ENCODE measurements around the gene OR4K2. TPM values are rescaled to one million over a fixed set of nuclear protein-coding genes. Genes with fewer than 3 reads are reported as not detected.

OR4K2 gene
- total RNA-seq, 1 donor from 2014 or later, result not detected

GRCh38 chr14:19911114-19911513 is 36.2 kb downstream of the OR4K2 start:
- Mint-ChIP-seq H3K9me3 (peaks cover 72% of the 10 kb centered on the region), H3K36me3 (peaks cover 2% of the 10 kb centered on the region), H3K4me3 (no peak overlapping the region), H3K4me1 (no peaks in the 10 kb centered on the region), H3K27me3 (ENCODE audit: low read depth) (no peaks in the 10 kb centered on the region), H3K27ac (no peak overlapping the region)
- no peak for TF ChIP-seq CTCF (IDR thresholded peaks at IDR 0.05; ENCODE audit: unreplicated experiment)
- DNase-seq (ENCODE audit: low spot score in 2 of 2, unreplicated experiment in 2 of 2), result no peak

- peaks cover 14% of the 10 kb centered on the region for H3K9me3 Mint-ChIP-seq
- no peaks in the 10 kb centered on the region for H3K36me3 Mint-ChIP-seq
- no peak for DNase-seq (ENCODE audit: low spot score in 2 of 2, unreplicated experiment in 2 of 2)
- TF ChIP-seq CTCF (IDR thresholded peaks at IDR 0.05; ENCODE audit: unreplicated experiment), result no peak
- no peaks in the 10 kb centered on the region for H3K4me1 Mint-ChIP-seq
- H3K27me3 Mint-ChIP-seq (ENCODE audit: low read depth), result no peaks in the 10 kb centered on the region
- H3K27ac Mint-ChIP-seq, result no peak overlapping the region
- no peak overlapping the region for H3K4me3 Mint-ChIP-seq
These were observed 42.3 kb downstream of the OR4K2 start for GRCh38 chr14:19917243-19917642.

GRCh38 chr14:19917955-19918518 is 43.1 kb downstream of the OR4K2 start:
- TF ChIP-seq CTCF (IDR thresholded peaks at IDR 0.05; ENCODE audit: unreplicated experiment), result no peak
- peaks cover 7% of the 10 kb centered on the region for H3K9me3 Mint-ChIP-seq

GRCh38 chr14:19918553-19919264 is 43.8 kb downstream of the OR4K2 start:
- H3K27me3 Mint-ChIP-seq (ENCODE audit: low read depth), result no peaks in the 10 kb centered on the region
- no peak for DNase-seq (ENCODE audit: low spot score in 2 of 2, unreplicated experiment in 2 of 2)
- no peaks in the 10 kb centered on the region for H3K36me3 Mint-ChIP-seq

More at GRCh38 chr14:19917955-19918518, 43.1 kb downstream of the OR4K2 start:
- Mint-ChIP-seq H3K27ac (no peak overlapping the region), H3K4me1 (no peaks in the 10 kb centered on the region), H3K27me3 (ENCODE audit: low read depth) (no peaks in the 10 kb centered on the region), H3K4me3 (no peak overlapping the region), H3K36me3 (no peaks in the 10 kb centered on the region)
- DNase-seq (ENCODE audit: low spot score in 2 of 2, unreplicated experiment in 2 of 2), result no peak

GRCh38 chr14:19920021-19920657 is 45.2 kb downstream of the OR4K2 start, which contains the start of gene OR4K5:
TSS of gene OR4K5 (plus strand) at chr14:19920607. CDS start at chr14:19920607, 0 bp downstream.
- Mint-ChIP-seq H3K4me1 (no peaks in the 10 kb centered on the region), H3K27me3 (ENCODE audit: low read depth) (no peaks in the 10 kb centered on the region), H3K9me3 (peaks cover 4% of the 10 kb centered on the region), H3K36me3 (no peaks in the 10 kb centered on the region), H3K27ac (no peak within 1 kb of the TSS), H3K4me3 (no peak within 1 kb of the TSS)
- no peak for DNase-seq (ENCODE audit: low spot score in 2 of 2, unreplicated experiment in 2 of 2)
- TF ChIP-seq CTCF (IDR thresholded peaks at IDR 0.05; ENCODE audit: unreplicated experiment), result no peak

More at GRCh38 chr14:19918553-19919264, 43.8 kb downstream of the OR4K2 start:
- TF ChIP-seq CTCF (IDR thresholded peaks at IDR 0.05; ENCODE audit: unreplicated experiment), result no peak
- Mint-ChIP-seq H3K27ac (no peak overlapping the region), H3K9me3 (peaks cover under 1% of the 10 kb centered on the region), H3K4me1 (no peaks in the 10 kb centered on the region), H3K4me3 (no peak overlapping the region)

All from mesothelial cell of epicardium (in vitro differentiated cells).